Fibroblast of skin of left quadriceps (primary cell): Measurements from ENCODE around the gene SLC18A2.
"Not testable (repeated sequence)": the region's sequence is repeated elsewhere in the genome, so short reads cannot be mapped to it uniquely, and the experiment has no call there.

Source experiments
- DNase-seq, 2 experiments: peaks; one replicate each; pipeline ENCODE4 v3.0.0-alpha.2; 2013; ENCODE audit warnings: low read depth in 2 of 2

SLC18A2 gene

GRCh38 chr10:117240621-117241529 is at the start of gene SLC18A2:
TSS of gene SLC18A2 (plus strand) at chr10:117241114. CDS start at chr10:117241694, 580 bp downstream.
- DNase-seq, result no peak

GRCh38 chr10:117197189-117197588 is 43.7 kb upstream of the SLC18A2 start, which contains the start of gene KCNK18:
TSS of gene KCNK18 (plus strand) at chr10:117197489. CDS start at chr10:117197489, 0 bp downstream.
- DNase-seq, result no peak

GRCh38 chr10:117198088-117198487 is 42.8 kb upstream of the SLC18A2 start:
- no peak for DNase-seq

GRCh38 chr10:117201826-117202225 is 39.1 kb upstream of the SLC18A2 start:
- no peak for DNase-seq

GRCh38 chr10:117204316-117204715 is 36.6 kb upstream of the SLC18A2 start:
- DNase-seq, result no peak

- DNase-seq, result no peak
Measured at GRCh38 chr10:117212176-117212575, 28.7 kb upstream of the SLC18A2 start.

- no peak for DNase-seq
Measured at GRCh38 chr10:117214401-117214800, 26.5 kb upstream of the SLC18A2 start.

GRCh38 chr10:117215079-117215478 is 25.8 kb upstream of the SLC18A2 start:
- no peak for DNase-seq

- no peak for DNase-seq
Measured at GRCh38 chr10:117216028-117216427, 24.9 kb upstream of the SLC18A2 start.

GRCh38 chr10:117216611-117217195 is 24.2 kb upstream of the SLC18A2 start:
- DNase-seq, result peak; percentile 32 to 34

GRCh38 chr10:117217196-117217761 is 23.6 kb upstream of the SLC18A2 start:
- DNase-seq, result no peak

- DNase-seq, result no peak
Measured at GRCh38 chr10:117218654-117219053, 22.3 kb upstream of the SLC18A2 start.

GRCh38 chr10:117221156-117221711 is 19.7 kb upstream of the SLC18A2 start:
- no peak for DNase-seq

- no peak for DNase-seq
Measured at GRCh38 chr10:117222552-117222951, 18.4 kb upstream of the SLC18A2 start.

GRCh38 chr10:117222976-117223692 is 17.8 kb upstream of the SLC18A2 start:
- DNase-seq, result no peak

GRCh38 chr10:117223693-117224430 is 17.1 kb upstream of the SLC18A2 start:
- no peak for DNase-seq

- DNase-seq, result no peak
Measured at GRCh38 chr10:117224881-117225280, 16.0 kb upstream of the SLC18A2 start.

- DNase-seq, result peak in 1 of 2 experiments; percentile 4
Measured at GRCh38 chr10:117226813-117227451, 14.0 kb upstream of the SLC18A2 start.

GRCh38 chr10:117228210-117228609 is 12.7 kb upstream of the SLC18A2 start:
- DNase-seq, result no peak

GRCh38 chr10:117230107-117230506 is 10.8 kb upstream of the SLC18A2 start:
- not testable (repeated sequence) for DNase-seq
